Measurements from ENCODE around the gene AANAT.

DNA sequence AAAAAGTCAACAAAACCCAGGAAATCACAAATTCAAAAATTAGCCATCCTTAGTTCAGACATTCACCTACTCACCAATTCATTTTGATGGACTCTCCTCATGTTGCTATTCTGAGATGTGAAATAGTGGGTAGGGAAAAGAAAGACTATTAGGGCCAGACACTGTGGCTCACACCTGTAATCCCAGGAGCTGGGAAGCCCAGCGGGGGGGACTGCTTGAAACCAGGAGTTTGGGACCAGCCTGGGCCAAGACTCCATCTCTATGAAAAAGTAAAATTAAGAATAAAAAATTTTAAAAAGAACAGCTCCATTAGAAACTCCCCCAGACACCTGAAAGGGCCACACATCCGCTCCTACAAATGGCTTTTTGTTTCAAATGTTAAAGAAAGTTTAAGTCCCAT is 35.9 kb upstream of the AANAT start:
- TF ChIP-seq SMC3 (IDR thresholded peaks at IDR 0.05): no peak
- TF ChIP-seq, protein P1, sequence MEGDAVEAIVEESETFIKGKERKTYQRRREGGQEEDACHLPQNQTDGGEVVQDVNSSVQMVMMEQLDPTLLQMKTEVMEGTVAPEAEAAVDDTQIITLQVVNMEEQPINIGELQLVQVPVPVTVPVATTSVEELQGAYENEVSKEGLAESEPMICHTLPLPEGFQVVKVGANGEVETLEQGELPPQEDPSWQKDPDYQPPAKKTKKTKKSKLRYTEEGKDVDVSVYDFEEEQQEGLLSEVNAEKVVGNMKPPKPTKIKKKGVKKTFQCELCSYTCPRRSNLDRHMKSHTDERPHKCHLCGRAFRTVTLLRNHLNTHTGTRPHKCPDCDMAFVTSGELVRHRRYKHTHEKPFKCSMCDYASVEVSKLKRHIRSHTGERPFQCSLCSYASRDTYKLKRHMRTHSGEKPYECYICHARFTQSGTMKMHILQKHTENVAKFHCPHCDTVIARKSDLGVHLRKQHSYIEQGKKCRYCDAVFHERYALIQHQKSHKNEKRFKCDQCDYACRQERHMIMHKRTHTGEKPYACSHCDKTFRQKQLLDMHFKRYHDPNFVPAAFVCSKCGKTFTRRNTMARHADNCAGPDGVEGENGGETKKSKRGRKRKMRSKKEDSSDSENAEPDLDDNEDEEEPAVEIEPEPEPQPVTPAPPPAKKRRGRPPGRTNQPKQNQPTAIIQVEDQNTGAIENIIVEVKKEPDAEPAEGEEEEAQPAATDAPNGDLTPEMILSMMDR (IDR thresholded peaks at IDR 0.05): no peak
- TF ChIP-seq, protein P2, sequence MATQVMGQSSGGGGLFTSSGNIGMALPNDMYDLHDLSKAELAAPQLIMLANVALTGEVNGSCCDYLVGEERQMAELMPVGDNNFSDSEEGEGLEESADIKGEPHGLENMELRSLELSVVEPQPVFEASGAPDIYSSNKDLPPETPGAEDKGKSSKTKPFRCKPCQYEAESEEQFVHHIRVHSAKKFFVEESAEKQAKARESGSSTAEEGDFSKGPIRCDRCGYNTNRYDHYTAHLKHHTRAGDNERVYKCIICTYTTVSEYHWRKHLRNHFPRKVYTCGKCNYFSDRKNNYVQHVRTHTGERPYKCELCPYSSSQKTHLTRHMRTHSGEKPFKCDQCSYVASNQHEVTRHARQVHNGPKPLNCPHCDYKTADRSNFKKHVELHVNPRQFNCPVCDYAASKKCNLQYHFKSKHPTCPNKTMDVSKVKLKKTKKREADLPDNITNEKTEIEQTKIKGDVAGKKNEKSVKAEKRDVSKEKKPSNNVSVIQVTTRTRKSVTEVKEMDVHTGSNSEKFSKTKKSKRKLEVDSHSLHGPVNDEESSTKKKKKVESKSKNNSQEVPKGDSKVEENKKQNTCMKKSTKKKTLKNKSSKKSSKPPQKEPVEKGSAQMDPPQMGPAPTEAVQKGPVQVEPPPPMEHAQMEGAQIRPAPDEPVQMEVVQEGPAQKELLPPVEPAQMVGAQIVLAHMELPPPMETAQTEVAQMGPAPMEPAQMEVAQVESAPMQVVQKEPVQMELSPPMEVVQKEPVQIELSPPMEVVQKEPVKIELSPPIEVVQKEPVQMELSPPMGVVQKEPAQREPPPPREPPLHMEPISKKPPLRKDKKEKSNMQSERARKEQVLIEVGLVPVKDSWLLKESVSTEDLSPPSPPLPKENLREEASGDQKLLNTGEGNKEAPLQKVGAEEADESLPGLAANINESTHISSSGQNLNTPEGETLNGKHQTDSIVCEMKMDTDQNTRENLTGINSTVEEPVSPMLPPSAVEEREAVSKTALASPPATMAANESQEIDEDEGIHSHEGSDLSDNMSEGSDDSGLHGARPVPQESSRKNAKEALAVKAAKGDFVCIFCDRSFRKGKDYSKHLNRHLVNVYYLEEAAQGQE (IDR thresholded peaks at IDR 0.05): no peak
- TF ChIP-seq CBX8 (IDR thresholded peaks at IDR 0.05): no peak
- no peak for TF ChIP-seq POLR2A (IDR thresholded peaks at IDR 0.05; ENCODE audit: low read length)
